LoVo (cell line): ENCODE data around the gene GBGT1.

Experiments
- DNase-seq: peaks from one replicate; pipeline ENCODE4 v3.0.0-alpha.2; 2016; ENCODE audit warnings: low spot score

GBGT1 gene

GRCh38 chr9:133113949-133114885 is 49.5 kb downstream of the GBGT1 start:
- DNase-seq: no peak

GRCh38 chr9:133113163-133113948 is 50.4 kb downstream of the GBGT1 start:
- DNase-seq: no peak

GRCh38 chr9:133112663-133113026 is 51.1 kb downstream of the GBGT1 start:
- no peak for DNase-seq

- no peak for DNase-seq
Measured at GRCh38 chr9:133111808-133112662, 51.7 kb downstream of the GBGT1 start.

- no peak for DNase-seq
Measured at GRCh38 chr9:133109931-133110650, 53.6 kb downstream of the GBGT1 start.

GRCh38 chr9:133108794-133109641 is 54.7 kb downstream of the GBGT1 start:
- DNase-seq: no peak

GRCh38 chr9:133107961-133108793 is 55.5 kb downstream of the GBGT1 start:
- no peak for DNase-seq

GRCh38 chr9:133107245-133107722 is 56.4 kb downstream of the GBGT1 start:
- DNase-seq: no peak

- DNase-seq: no peak
Measured at GRCh38 chr9:133106511-133107244, 57.0 kb downstream of the GBGT1 start.

- DNase-seq: no peak
Measured at GRCh38 chr9:133105461-133105770, 58.3 kb downstream of the GBGT1 start.

GRCh38 chr9:133104718-133105460 is 58.8 kb downstream of the GBGT1 start:
- no peak for DNase-seq

GRCh38 chr9:133103987-133104505 is 59.7 kb downstream of the GBGT1 start:
- DNase-seq: no peak

- DNase-seq: no peak
Measured at GRCh38 chr9:133103183-133103986, 60.3 kb downstream of the GBGT1 start.
